A549 (cell line): Measurements from ENCODE around the gene RELL1. TPM values are rescaled to one million over a fixed set of nuclear protein-coding genes. Genes with fewer than 3 reads are reported as not detected.

Experiments used
- ATAC-seq, 2 experiments: fragments of 200-7000 bp in 1 of 2; fragments of >200 bp in 1 of 2; cut with Nextera tagmentation in 1 of 2; cut with Tn5 transposase in 1 of 2; 3 replicates each; pipeline versions ENCODE4 v1.8.0 to v1.9.1; 2018 to 2020; ENCODE audit warnings: mild to moderate bottlenecking in 1 of 2, moderate library complexity in 1 of 2
- CTCF ChIA-PET: fragments of 300-600 bp; sonication (Branson Sonifier 250); formaldehyde crosslinking; extraction: SDS; loops from one replicate; lab custom pipeline; 2021; ENCODE audit warnings: antibody characterized with exemption, inconsistent platforms; lab: Yijun Ruan, JAX
- POLR2A ChIA-PET: fragments of 350-600 bp; formaldehyde crosslinking; extraction: SDS; loops from one replicate; lab custom pipeline; 2021; ENCODE audit warnings: antibody characterized with exemption, inconsistent platforms; lab: Yijun Ruan, JAX
- DNase-seq, 2 experiments: peaks; one replicate each; pipeline versions ENCODE4 v3.0.0 to v3.0.0-alpha.2; 2011 to 2016; ENCODE audit warnings: low read depth in 1 of 2, low spot score in 1 of 2
- FAIRE-seq: peaks from 2 replicates; lab custom pipeline; 2011; peaks lifted over from hg19 to GRCh38; lab: Jason Lieb, UNC
- H3K27ac ChIP-seq, 2 experiments: fragments of >200 bp; sonication (Bioruptor Twin); formaldehyde crosslinking; 3 replicates each; pipeline ENCODE4 v1.5.1; 2016 to 2017
- H3K4me1 ChIP-seq: fragments of >200 bp; sonication (Bioruptor Twin); formaldehyde crosslinking; 3 replicates; pipeline ENCODE4 v1.6.1; 2016
- H3K4me2 ChIP-seq: fragments of >200 bp; sonication (Bioruptor Twin); formaldehyde crosslinking; 3 replicates; pipeline ENCODE4 v1.6.1; 2016
- H3K4me3 ChIP-seq: fragments of >200 bp; sonication (Bioruptor Twin); formaldehyde crosslinking; 3 replicates; pipeline ENCODE4 v1.5.1; 2016
- H3K9me3 ChIP-seq: fragments of >200 bp; sonication (Bioruptor Twin); formaldehyde crosslinking; 3 replicates; pipeline ENCODE4 v1.6.1; 2016
- BHLHE40 ChIP-seq: IDR thresholded peaks from 2 replicates; pipeline ENCODE4 v1.6.1; 2012; ENCODE audit warnings: low read depth, low read length, inconsistent platforms
- CBX8 ChIP-seq: fragments of 200-600 bp; sonication (generic); IDR thresholded peaks from 2 replicates; pipeline ENCODE4 v1.6.1; 2016
- CEBPB ChIP-seq, 2 experiments: fragments of >200 bp in 1 of 2; sonication (Bioruptor Twin) in 1 of 2; formaldehyde crosslinking in 1 of 2; IDR thresholded peaks; 2 replicates each; pipeline ENCODE4 v1.6.1; 2012 to 2016
- CHD2 ChIP-seq: fragments of 150-350 bp; IDR thresholded peaks from 2 replicates; pipeline ENCODE4 v1.6.1; 2014; ENCODE audit warnings: low read length; ENCODE audit not compliant: partially characterized antibody
- E2F6 ChIP-seq: IDR thresholded peaks from 2 replicates; pipeline ENCODE4 v1.6.1; 2012; ENCODE audit warnings: low read depth, borderline replicate concordance
- EHMT2 ChIP-seq: fragments of 200-600 bp; sonication (generic); IDR thresholded peaks from 2 replicates; pipeline ENCODE4 v1.6.1; 2016; ENCODE audit warnings: antibody characterized with exemption, low read depth, mild to moderate bottlenecking, moderate library complexity
- ESRRA ChIP-seq: fragments of 150-350 bp; IDR thresholded peaks from 2 replicates; pipeline ENCODE4 v1.6.1; 2014; ENCODE audit warnings: mild to moderate bottlenecking, low read length, borderline replicate concordance
- FOSL2 ChIP-seq, 2 experiments: fragments of 450-650 bp in 1 of 2; fragments of >200 bp in 1 of 2; sonication (Bioruptor Twin) in 1 of 2; formaldehyde crosslinking; IDR thresholded peaks; 2 replicates each; pipeline versions ENCODE4 v1.5.0 to v1.6.1; 2016 to 2020; ENCODE audit warnings: mild to moderate bottlenecking in 1 of 2, moderate library complexity in 1 of 2
- GATA3 ChIP-seq: IDR thresholded peaks from 2 replicates; pipeline ENCODE4 v1.6.1; 2012; ENCODE audit warnings: borderline replicate concordance
- HDAC2 ChIP-seq: fragments of 200-600 bp; sonication (generic); IDR thresholded peaks from 2 replicates; pipeline ENCODE4 v1.6.1; 2016
- JUN ChIP-seq, 2 experiments: fragments of >200 bp; sonication (Bioruptor Twin); formaldehyde crosslinking; IDR thresholded peaks; 2 replicates in 1 of 2; 3 replicates in 1 of 2; pipeline ENCODE4 v1.6.1; 2016 to 2017
- JUNB ChIP-seq: fragments of >200 bp; sonication (Bioruptor Twin); formaldehyde crosslinking; IDR thresholded peaks from 2 replicates; pipeline ENCODE4 v1.6.1; 2016
- KDM1A ChIP-seq: fragments of 200-600 bp; sonication (generic); IDR thresholded peaks from 2 replicates; pipeline ENCODE4 v1.6.1; 2016; ENCODE audit warnings: low read depth, mild to moderate bottlenecking
- MAX ChIP-seq: IDR thresholded peaks from 2 replicates; pipeline ENCODE4 v1.6.1; 2012
- MYC ChIP-seq: IDR thresholded peaks from 2 replicates; pipeline ENCODE4 v1.6.1; 2012; ENCODE audit warnings: mild to moderate bottlenecking, inconsistent platforms, low read length, improper control_type of control experiment, borderline replicate concordance
- NPAS2 ChIP-seq: fragments of 250-450 bp; sonication (Bioruptor Pico); IDR thresholded peaks from 2 replicates; pipeline ENCODE4 v1.8.0; 2022; ENCODE audit warnings: mild to moderate bottlenecking, moderate library complexity, borderline replicate concordance
- POLR2A ChIP-seq: IDR thresholded peaks from 2 replicates; pipeline ENCODE4 v1.6.1; 2012; ENCODE audit warnings: mild to moderate bottlenecking, low read length
- RAD21 ChIP-seq, 2 experiments: fragments of >200 bp in 1 of 2; sonication (Bioruptor Twin) in 1 of 2; formaldehyde crosslinking in 1 of 2; IDR thresholded peaks in 1 of 2; conservative IDR thresholded peaks in 1 of 2; 2 replicates in 1 of 2; 3 replicates in 1 of 2; pipeline ENCODE4 v1.6.1; 2012 to 2018; ENCODE audit warnings: inconsistent platforms in 1 of 2
- RFX5 ChIP-seq: fragments of 450-650 bp; IDR thresholded peaks from 2 replicates; pipeline ENCODE4 v1.7.1; 2014; ENCODE audit warnings: antibody characterized with exemption, mild to moderate bottlenecking, moderate library complexity
- RNF2 ChIP-seq: fragments of 200-600 bp; sonication (generic); IDR thresholded peaks from 2 replicates; pipeline ENCODE4 v1.6.1; 2016; ENCODE audit warnings: low read depth, mild to moderate bottlenecking, antibody characterized with exemption, moderate library complexity, borderline replicate concordance
- SMC3 ChIP-seq: fragments of >200 bp; sonication (Bioruptor Twin); formaldehyde crosslinking; IDR thresholded peaks from 3 replicates; pipeline ENCODE4 v1.6.1; 2018; ENCODE audit warnings: inconsistent platforms
- TFCP2L1 ChIP-seq: fragments of 250-450 bp; sonication (Bioruptor Pico); IDR thresholded peaks from 2 replicates; pipeline ENCODE4 v1.5.0; 2021; ENCODE audit warnings: mild to moderate bottlenecking
- TP53 ChIP-seq: fragments of 250-450 bp; sonication (Bioruptor Pico); IDR thresholded peaks from 2 replicates; pipeline ENCODE4 v1.5.0; 2021; ENCODE audit warnings: mild to moderate bottlenecking, moderate library complexity
- USF2 ChIP-seq: fragments of 450-650 bp; IDR thresholded peaks from 2 replicates; pipeline ENCODE4 v1.6.1; 2014; ENCODE audit warnings: antibody characterized with exemption
- ZFP36 ChIP-seq: fragments of 450-650 bp; IDR thresholded peaks from 2 replicates; pipeline ENCODE4 v1.6.1; 2014; ENCODE audit warnings: borderline replicate concordance; ENCODE audit not compliant: partially characterized antibody
- WGBS: methylation state at CpG from one replicate; pipeline ENCODE4 v1.1.6; 2017; ENCODE audit errors: missing lambda C conversion rate; 5-methylcytosine and 5-hydroxymethylcytosine counted together
- polyA plus RNA-seq, 4 experiments: library from polyadenylated mRNA; depleted of rRNA in 3 of 4; stranded (reverse); fragments of >200 nt; fragmentation: RNase III in 1 of 4; extraction: RNeasy Plus Mini Kit Qiagen cat#74134 plus additional on column Dnase treatment in 1 of 4; gene quantifications; 2 replicates in 3 of 4; 3 replicates in 1 of 4; pipeline ENCODE4 v1.2.3, GENCODE V29; 2011 to 2017

Gene RELL1
- polyA plus RNA-seq, 2 of the 4 experiments (the other 2 are of a cell fraction) = 5.0 to 9.6 TPM

GRCh38 chr4:37667197-37668100 lies 18.7 kb downstream of the RELL1 start:
- WGBS = 45% methylated on average over 2 of the region's 2 CpGs
- FAIRE-seq = no peak

GRCh38 chr4:37666625-37667071 lies 19.5 kb downstream of the RELL1 start:
- ChIA-PET POLR2A (no interaction called here), CTCF (interaction anchor here (1.0 to 2.1 kb wide), 4 partner anchors 16 to 64 kb away, joined by 4 to 6 read pairs (median 6); no protein-coding TSS in a partner anchor)
- peak; percentile 13 for FAIRE-seq
- H3K4me1 ChIP-seq = peaks cover 63% of the 10 kb centered on the region
- peak; percentile 55 to 87 for DNase-seq
- no peaks in the 10 kb centered on the region for H3K9me3 ChIP-seq
- H3K4me3 ChIP-seq = no peak overlapping the region
- peak; percentile 83 to 84 for ATAC-seq
- 0% methylated on average over 6 of the region's 6 CpGs for WGBS
- TF ChIP-seq CHD2 (no peak), FOSL2 (IDR thresholded peaks at IDR 0.05) (no peak; the same call in 1 of the 2 replicates), FOSL2 (CRISPR knock-in tag; IDR thresholded peaks at IDR 0.05) (peak; percentile 82), ZFP36 (peak; percentile 34), BHLHE40 (0 out of 2 replicates have a peak, but pooled peaks have one; percentile 45), ESRRA (no peak), CEBPB (IDR thresholded peaks at IDR 0.05) (no peak), JUNB (peak; percentile 52), E2F6 (peak; percentile 62; the same call in 1 of the 2 replicates), RAD21 (conservative IDR thresholded peaks at IDR 0.05 in 1 of 2, IDR thresholded peaks at IDR 0.05 in 1 of 2) (peak; percentile 12 to 23; a peak in 3 of 5 replicates), GATA3 (no peak; the same call in 1 of the 2 replicates), MAX (peak; percentile 88), JUN (IDR thresholded peaks at IDR 0.05) (peak; percentile 40 to 59; a peak in 2 of 5 replicates), USF2 (peak; percentile 77), SMC3 (peak; percentile 32; the same call in 1 of the 3 replicates), MYC (0 out of 2 replicates have a peak, but pooled peaks have one; percentile 39)
- peak overlapping the region; percentile 56 to 83 for H3K27ac ChIP-seq
- peak overlapping the region; percentile 69 for H3K4me2 ChIP-seq

More at GRCh38 chr4:37667197-37668100, 18.7 kb downstream of the RELL1 start:
- peak overlapping the region; percentile 69 for H3K4me2 ChIP-seq
- DNase-seq (no peak), ATAC-seq (no peak)
- H3K4me3 ChIP-seq = no peak overlapping the region
- CTCF ChIA-PET = interaction anchor here (0.8 to 2.1 kb wide), 5 partner anchors 10 to 64 kb away, joined by 3 to 6 read pairs (median 5); no protein-coding TSS in a partner anchor
- POLR2A ChIA-PET = no interaction called here
- H3K27ac ChIP-seq = peak overlapping the region; percentile 56 to 83
- H3K9me3 ChIP-seq = no peaks in the 10 kb centered on the region
- TF ChIP-seq JUN (IDR thresholded peaks at IDR 0.05) (no peak), GATA3 (no peak), TFCP2L1 (CRISPR knock-in tag) (no peak), SMC3 (no peak), CBX8 (no peak), RNF2 (no peak), TP53 (no peak), NPAS2 (CRISPR knock-in tag) (no peak), HDAC2 (peak; percentile 78; the same call in 1 of the 2 replicates), POLR2A (no peak), EHMT2 (no peak), JUNB (no peak), RFX5 (no peak), KDM1A (peak; percentile 74; the same call in 1 of the 2 replicates), CHD2 (no peak), ZFP36 (peak; percentile 20)
- H3K4me1 ChIP-seq = peaks cover 55% of the 10 kb centered on the region
